NCI-H524 treated with DMSO at 0.1 percent for 48 hours (cell line): ENCODE results near the gene DDX54.
"Not testable (repeated sequence)": the region's sequence is repeated elsewhere in the genome, so short reads cannot be mapped to it uniquely, and the experiment has no call there.

Experiments used
- DNase-seq: peaks from one replicate; lab custom pipeline; 2025; lab: John Stamatoyannopoulos, UW

The DDX54 gene

DNA sequence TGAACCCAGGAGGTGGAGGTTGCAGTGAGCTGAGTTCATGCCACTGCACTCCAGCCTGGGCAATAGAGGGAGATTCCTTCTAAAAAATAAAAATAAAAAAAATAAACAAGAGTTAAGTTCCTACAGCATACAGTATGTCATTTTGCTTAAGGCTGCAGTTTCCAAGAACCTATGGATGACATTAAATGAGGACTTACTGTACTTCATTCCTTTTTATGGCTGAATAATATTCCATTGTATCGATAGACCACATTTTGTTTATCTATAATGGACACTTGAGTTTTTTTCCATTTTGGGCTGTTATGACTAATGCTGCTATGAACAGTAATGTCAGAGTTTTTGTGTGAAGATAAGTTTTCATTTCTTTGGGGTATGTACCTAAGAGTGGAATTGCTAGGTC is 67.1 kb downstream of the DDX54 start:
- DNase-seq, result no peak

- not testable (repeated sequence) for DNase-seq
These were observed 67.6 kb downstream of the DDX54 start for GRCh38 chr12:113117684-113118083.

DNA sequence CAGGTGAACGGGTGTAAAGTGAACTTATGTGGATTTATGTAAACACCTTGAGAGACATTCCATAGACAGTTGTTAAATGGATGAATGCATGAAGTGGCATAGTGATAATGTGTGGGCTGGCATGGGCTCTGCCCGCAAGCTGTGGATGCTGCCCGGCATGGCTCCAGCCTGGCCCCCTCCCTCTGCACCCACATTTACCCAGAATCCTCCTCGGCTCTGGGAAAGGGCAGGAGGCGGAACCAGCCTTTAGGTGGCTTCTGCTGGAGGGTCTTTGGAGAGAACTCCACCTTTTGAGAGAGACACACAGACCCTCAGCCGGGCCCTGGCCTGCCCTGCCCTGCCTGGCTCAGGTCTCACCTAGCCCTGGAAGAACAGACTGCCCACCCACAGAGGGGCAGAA is 68.4 kb downstream of the DDX54 start:
- DNase-seq, result no peak

GRCh38 chr12:113115455-113116126 is 69.7 kb downstream of the DDX54 start:
- DNase-seq, result no peak

GRCh38 chr12:113114447-113115178 is 70.7 kb downstream of the DDX54 start:
- DNase-seq, result no peak

GRCh38 chr12:113113397-113113796 is 71.9 kb downstream of the DDX54 start:
- no peak for DNase-seq

- no peak for DNase-seq
These were observed 73.0 kb downstream of the DDX54 start for GRCh38 chr12:113112043-113112899.

- no peak for DNase-seq
These were observed 74.0 kb downstream of the DDX54 start for GRCh38 chr12:113111247-113111646.

GRCh38 chr12:113109872-113110599 is 75.2 kb downstream of the DDX54 start:
- DNase-seq, result no peak

DNA sequence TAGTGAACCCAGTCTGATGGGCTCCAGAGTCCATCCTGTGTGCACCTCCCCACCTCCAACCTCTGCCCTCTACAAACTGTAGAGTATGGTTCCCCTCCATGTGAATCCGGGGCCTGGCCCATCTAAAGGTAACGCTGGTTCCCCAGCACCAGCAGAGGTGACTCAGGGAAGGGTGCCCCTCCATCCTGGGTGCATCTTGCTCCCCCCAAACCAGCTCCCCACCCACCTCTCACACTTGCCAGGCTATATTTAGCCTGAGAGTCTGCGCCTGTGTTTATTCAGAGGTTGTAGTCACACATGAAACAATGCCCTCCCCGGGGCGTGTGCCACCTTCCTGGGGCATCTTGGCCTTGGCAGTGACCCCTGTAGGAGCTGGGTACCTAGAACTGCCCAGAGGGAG is 75.9 kb downstream of the DDX54 start:
- DNase-seq, result no peak

DNA sequence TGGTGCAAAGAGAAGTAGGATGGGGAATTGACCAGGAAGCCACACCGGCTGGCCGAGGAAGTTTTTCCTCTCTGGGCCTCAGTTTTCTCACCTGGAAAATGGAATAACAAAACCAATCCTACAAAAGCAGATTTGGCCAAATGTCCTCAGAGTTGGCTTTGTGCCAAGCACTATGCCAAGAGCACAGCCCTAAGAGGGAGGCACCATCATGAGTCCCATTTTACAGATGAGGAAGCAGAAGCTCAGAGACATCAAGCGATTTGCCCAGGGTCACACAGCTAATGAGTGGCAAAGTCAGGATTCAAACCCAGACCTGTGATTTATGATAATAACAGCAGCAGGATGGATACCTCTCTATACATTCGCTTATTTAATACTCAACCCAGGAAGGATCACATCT is 77.0 kb downstream of the DDX54 start:
- DNase-seq, result no peak
